T1000 (cell line): ENCODE data around the gene STUB1.
A peak's percentile ranks its signal among the peaks of the same experiment; 100 is the strongest.

Experiments used
- DNase-seq: peaks from one replicate; lab custom pipeline; 2025; ENCODE audit warnings: mixed read lengths; lab: John Stamatoyannopoulos, UW

The STUB1 gene

DNA sequence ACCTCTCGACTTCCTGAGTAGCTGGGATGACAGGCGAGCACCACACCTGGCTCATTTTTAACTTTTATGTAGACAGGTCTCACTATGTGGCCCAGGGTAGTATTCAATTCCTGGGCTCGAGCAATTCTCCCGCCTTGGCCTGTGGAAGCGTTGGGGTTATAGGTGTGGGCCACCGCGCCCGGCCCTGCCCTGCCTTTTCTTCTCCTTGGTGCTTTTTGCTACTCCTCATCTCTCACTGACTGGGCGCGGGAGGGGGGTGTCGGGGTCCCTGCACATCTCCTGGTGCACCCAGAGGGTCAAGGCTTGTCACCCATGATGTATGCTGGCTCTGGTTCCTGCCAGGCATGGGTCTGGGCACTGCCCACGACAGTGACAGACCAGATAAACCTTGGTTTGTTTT, 35.7 kb upstream of the STUB1 start:
- no peak for DNase-seq

- DNase-seq: peak; percentile 25
Observed at GRCh38 chr16:645852-646678, 34.1 kb upstream of the STUB1 start.

- DNase-seq: no peak
Observed at GRCh38 chr16:646679-647172, 33.5 kb upstream of the STUB1 start.

- DNase-seq: no peak
Observed at GRCh38 chr16:647173-647902, 32.9 kb upstream of the STUB1 start.

GRCh38 chr16:648071-648780, 32.0 kb upstream of the STUB1 start:
- no peak for DNase-seq

DNA sequence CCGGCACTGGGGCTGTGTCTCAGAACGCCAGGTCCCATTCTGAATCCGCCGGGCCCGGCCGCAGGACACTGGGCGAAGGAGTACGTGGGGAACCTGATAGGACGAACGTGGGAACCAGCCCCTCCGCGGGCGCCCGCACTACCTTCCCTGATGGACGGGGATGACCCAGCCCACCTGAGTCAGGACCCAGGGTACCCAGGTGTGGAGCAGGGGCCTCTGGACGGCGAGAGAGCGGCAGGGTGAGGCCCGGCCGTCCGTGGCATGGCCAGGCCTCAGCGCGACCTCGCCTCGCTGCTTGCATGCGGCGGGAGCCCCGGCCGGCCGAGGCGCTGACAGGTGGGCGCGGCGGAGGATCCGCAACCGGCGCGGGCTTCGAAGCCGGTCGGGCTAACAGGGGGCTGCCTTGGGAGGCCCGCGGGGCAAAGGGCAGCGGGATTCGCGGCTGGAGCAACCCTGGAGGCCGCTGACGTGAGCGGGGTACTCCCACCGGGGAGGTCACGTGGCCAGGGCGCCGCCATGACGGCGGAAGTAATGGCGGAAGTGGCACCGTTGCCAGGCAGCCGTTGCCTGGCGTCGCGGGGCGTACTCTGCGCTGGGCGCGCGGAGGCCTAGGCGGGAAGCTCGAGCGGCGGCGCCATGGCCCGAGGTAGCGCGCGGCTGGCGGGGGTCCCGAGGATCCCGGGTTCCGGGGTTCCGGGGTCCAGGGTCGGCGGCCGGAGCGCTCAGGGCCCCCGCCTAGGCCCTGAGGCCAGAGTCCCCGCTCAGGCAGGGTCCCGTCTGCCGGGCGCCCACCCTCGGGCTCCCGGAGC, 31.2 kb upstream of the STUB1 start, which contains the start of gene WDR90:
Gene WDR90, plus strand, starts transcription at position 585 of the 809 bp plus-strand sequence. Its CDS starts 52 bp downstream, at position 637.
- DNase-seq: peak; percentile 90

DNA sequence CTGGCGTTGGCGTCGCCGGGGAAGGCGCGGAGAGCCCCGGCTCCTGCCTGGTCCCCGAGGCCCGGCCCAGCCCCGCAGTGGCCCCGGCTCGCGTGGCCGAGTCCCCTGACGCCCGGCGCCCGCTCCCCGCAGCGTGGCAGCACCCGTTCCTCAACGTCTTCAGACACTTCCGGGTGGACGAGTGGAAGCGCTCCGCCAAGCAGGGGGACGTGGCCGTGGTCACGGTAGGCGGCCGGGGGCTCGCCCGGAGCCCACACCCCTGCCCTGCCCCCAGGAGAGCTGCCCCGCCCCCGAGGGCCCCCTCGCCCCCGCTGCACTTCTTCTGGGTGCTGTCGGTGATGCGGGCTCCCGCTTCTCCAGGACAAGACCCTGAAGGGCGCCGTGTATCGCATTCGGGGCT, 30.6 kb upstream of the STUB1 start:
- no peak for DNase-seq

GRCh38 chr16:651844-652243, 28.4 kb upstream of the STUB1 start:
- no peak for DNase-seq

- no peak for DNase-seq
Observed at GRCh38 chr16:652454-653305, 27.5 kb upstream of the STUB1 start.

GRCh38 chr16:654034-654433, 26.2 kb upstream of the STUB1 start:
- no peak for DNase-seq

- DNase-seq: no peak
Observed at GRCh38 chr16:657487-657886, 22.7 kb upstream of the STUB1 start.

DNA sequence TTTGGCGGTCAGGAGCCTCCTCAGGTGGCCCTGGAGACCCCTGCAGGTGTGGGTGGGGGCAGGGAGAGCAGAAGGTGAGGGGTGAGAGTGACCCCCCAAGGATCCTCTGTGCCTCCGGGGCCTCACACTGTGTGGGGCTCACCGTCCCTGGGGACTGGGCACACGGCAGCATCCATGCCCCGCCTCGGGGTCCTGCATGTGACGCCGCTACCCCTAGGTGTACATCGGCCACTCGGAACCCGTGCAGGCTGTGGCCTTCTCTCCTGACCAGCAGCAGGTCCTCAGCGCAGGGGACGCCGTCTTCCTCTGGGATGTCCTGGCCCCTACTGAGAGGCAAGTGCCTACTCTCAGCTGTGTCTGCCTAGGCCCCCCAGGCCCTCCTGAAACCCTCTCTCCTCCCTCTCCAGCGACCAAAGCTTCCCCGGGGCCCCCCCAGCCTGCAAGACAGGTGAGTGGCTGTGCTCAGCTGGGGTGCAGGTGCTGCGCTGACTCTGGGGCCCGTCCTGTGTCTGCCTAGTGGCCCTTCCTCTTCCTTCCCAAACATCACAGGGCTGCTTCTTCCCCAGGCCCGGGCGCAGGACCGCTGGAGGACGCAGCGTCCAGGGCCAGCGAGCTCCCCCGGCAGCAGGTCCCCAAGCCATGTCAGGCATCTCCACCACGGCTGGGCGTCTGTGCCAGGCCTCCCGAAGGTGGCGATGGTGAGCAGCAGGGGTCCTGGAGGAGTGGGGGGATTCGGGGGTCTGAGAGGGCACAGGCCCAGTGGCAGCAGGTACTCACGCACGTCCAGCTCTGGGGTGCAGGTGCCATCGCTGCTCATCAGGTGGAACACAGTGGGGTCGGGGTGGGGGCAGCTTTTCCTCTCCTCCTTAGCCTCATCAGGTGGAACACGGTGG, 21.3 kb upstream of the STUB1 start:
- no peak for DNase-seq

- no peak for DNase-seq
Observed at GRCh38 chr16:659618-660017, 20.6 kb upstream of the STUB1 start.

- no peak for DNase-seq
Observed at GRCh38 chr16:660132-660458, 20.1 kb upstream of the STUB1 start.

DNA sequence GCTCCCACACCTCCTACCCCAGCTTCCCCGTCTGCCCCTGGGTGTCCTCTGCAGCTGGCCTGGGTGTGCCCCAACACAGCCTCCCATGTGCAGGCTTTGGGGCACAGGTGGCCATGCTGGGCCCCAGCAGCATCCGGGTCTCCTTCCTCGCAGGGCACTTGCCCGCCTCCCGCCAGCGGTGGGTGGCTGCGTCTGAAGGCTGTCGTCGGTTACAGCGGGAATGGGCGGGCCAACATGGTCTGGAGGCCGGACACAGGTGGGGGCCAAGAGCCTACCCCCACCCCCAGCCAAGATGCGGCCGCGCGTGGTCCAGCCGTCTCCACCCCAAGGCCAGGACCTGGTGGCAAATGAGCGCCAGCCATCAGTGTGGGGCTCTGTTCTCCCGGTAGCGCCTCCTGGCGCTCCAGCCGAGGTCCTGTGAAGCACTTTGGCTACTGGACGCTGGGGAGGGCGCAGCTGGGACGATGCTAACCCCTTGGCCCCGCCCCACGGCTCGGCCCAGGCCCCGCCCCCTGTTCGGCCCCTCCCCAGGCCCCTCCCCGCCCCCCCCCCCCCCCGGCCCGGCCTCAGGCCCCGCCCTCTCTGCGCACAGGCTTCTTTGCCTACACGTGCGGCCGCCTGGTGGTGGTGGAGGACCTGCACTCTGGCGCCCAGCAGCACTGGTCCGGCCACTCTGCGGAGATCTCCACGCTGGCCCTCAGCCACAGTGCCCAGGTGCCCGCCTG, 19.6 kb upstream of the STUB1 start:
- DNase-seq: peak; percentile 80

GRCh38 chr16:661184-661821, 18.9 kb upstream of the STUB1 start:
- DNase-seq: no peak

DNA sequence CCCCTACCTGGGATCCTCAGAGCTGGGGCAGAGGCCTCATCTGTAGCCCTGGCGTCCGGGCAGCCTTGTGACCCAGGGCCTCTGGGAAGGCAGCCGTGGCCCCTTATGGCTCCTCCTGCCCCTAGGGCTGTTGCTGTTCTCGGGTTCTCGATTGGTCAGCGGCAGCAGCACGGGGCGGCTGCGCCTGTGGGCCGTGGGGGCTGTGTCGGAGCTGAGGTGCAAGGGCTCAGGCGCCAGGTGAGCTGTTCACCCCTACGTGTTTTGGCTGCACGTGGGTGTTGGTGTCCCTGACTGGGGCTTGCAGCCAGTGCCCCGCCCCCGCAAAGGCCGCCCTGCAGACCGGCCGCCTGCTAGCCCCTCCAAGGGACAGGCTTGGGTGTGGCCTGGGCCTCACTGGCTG, 18.1 kb upstream of the STUB1 start:
- DNase-seq: no peak

GRCh38 chr16:662597-662996, 17.6 kb upstream of the STUB1 start:
- DNase-seq: no peak

GRCh38 chr16:666572-666971, 13.6 kb upstream of the STUB1 start:
- DNase-seq: no peak
